GM23248 (cell line): ENCODE measurements around the gene RSAD2. TPM values are rescaled to one million over a fixed set of nuclear protein-coding genes. Genes with fewer than 3 reads are reported as not detected.
"Not testable (repeated sequence)": the region's sequence is repeated elsewhere in the genome, so short reads cannot be mapped to it uniquely, and the experiment has no call there.

ENCODE experiments used
- DNase-seq: peaks from one replicate; pipeline ENCODE4 v3.0.0-alpha.2; 2015
- H2AFZ ChIP-seq: fragments of 200-600 bp; sonication (generic); 2 replicates; pipeline ENCODE4 v1.6.1; 2016; ENCODE audit warnings: antibody characterized with exemption
- H3F3A ChIP-seq: fragments of 200-600 bp; sonication (generic); 2 replicates; pipeline ENCODE4 v1.6.1; 2016; ENCODE audit warnings: mild to moderate bottlenecking, antibody characterized with exemption, mixed run types; ENCODE audit not compliant: insufficient read depth
- H3K27ac ChIP-seq: fragments of 200-600 bp; sonication (generic); 2 replicates; pipeline ENCODE4 v1.5.1; 2016; ENCODE audit warnings: mild to moderate bottlenecking
- H3K27me3 ChIP-seq: fragments of 200-600 bp; sonication (generic); replicated peaks from 2 replicates; pipeline ENCODE4 v1.6.1; 2016; ENCODE audit warnings: mild to moderate bottlenecking; ENCODE audit not compliant: insufficient read depth
- H3K36me3 ChIP-seq: fragments of 200-600 bp; sonication (generic); 2 replicates; pipeline ENCODE4 v1.6.1; 2016; ENCODE audit warnings: low read depth, mild to moderate bottlenecking
- H3K4me1 ChIP-seq: fragments of 200-600 bp; sonication (generic); 2 replicates; pipeline ENCODE4 v1.6.1; 2016; ENCODE audit warnings: mild to moderate bottlenecking; ENCODE audit not compliant: insufficient read depth
- H3K4me2 ChIP-seq: fragments of 200-600 bp; sonication (generic); one replicate; pipeline ENCODE4 v1.6.1; 2016; ENCODE audit warnings: mild to moderate bottlenecking; ENCODE audit not compliant: unreplicated experiment
- H3K4me3 ChIP-seq: fragments of 200-600 bp; sonication (generic); 2 replicates; pipeline ENCODE4 v1.5.1; 2016; ENCODE audit warnings: mild to moderate bottlenecking
- H3K79me2 ChIP-seq: fragments of 200-600 bp; sonication (generic); 2 replicates; pipeline ENCODE4 v1.6.1; 2016; ENCODE audit warnings: mild to moderate bottlenecking; ENCODE audit not compliant: insufficient read depth
- H3K9ac ChIP-seq: fragments of 200-600 bp; sonication (generic); 2 replicates; pipeline ENCODE4 v1.6.1; 2016; ENCODE audit warnings: mild to moderate bottlenecking
- H3K9me2 ChIP-seq: fragments of 200-600 bp; sonication (generic); 2 replicates; pipeline ENCODE4 v1.6.1; 2016; ENCODE audit warnings: mixed run types, mild to moderate bottlenecking, moderate library complexity; ENCODE audit not compliant: insufficient read depth
- H3K9me3 ChIP-seq: fragments of 200-600 bp; sonication (generic); one replicate; pipeline ENCODE4 v1.6.1; 2017; ENCODE audit warnings: low read depth
- H4K20me1 ChIP-seq: fragments of 200-600 bp; sonication (generic); 2 replicates; pipeline ENCODE4 v1.6.0; 2016; ENCODE audit not compliant: insufficient read depth
- EZH2 ChIP-seq: fragments of 200-600 bp; sonication (generic); IDR thresholded peaks from 2 replicates; pipeline ENCODE4 v1.6.1; 2018; ENCODE audit warnings: antibody characterized with exemption, mild to moderate bottlenecking; ENCODE audit not compliant: insufficient read depth, poor library complexity, severe bottlenecking
- EZH2phosphoT487 ChIP-seq: fragments of 200-600 bp; sonication (generic); IDR thresholded peaks from 2 replicates; pipeline ENCODE4 v1.6.1; 2018; ENCODE audit warnings: antibody characterized with exemption, moderate library complexity, mild to moderate bottlenecking, low read depth; ENCODE audit not compliant: insufficient read depth
- WGBS, 2 experiments: methylation state at CpG; one replicate each; pipeline ENCODE4 v1.1.6; 2015 to 2017; ENCODE audit warnings: low lambda C conversion rate in 2 of 2, low coverage in 1 of 2; ENCODE audit errors: missing lambda C conversion rate in 2 of 2; 5-methylcytosine and 5-hydroxymethylcytosine counted together
- in situ Hi-C: fragments of 300-500 bp; cut with MboI; formaldehyde crosslinking; loops from 2 replicates; pipeline ENCODE4 v1.15.0; 2020
- polyA plus RNA-seq: library from polyadenylated mRNA; unstranded; fragments of >200 nt; fragmentation: Nextera tagmentation; extraction: Ambion mirVana; gene quantifications from 2 replicates; pipeline ENCODE4 v1.2.1, GENCODE V29; 2016
- total RNA-seq: library from RNA; depleted of rRNA; stranded (reverse); fragments of >200 nt; shearing (Covaris generic); gene quantifications from 2 replicates; pipeline ENCODE4 v1.2.3, GENCODE V29; 2014

RSAD2 gene
- total and polyA plus RNA-seq, 2 experiments from 2014 or later = not detected

- DNase-seq = peak; percentile 59
- Histone ChIP-seq H3F3A (no peaks in the 10 kb centered on the region), H3K36me3 (no peaks in the 10 kb centered on the region), H4K20me1 (no peaks in the 10 kb centered on the region), H3K9me2 (no peaks in the 10 kb centered on the region), H3K4me1 (no peaks in the 10 kb centered on the region), H3K9me3 (no peaks in the 10 kb centered on the region), H3K27me3 (peaks cover 9% of the 10 kb centered on the region; the same call in 1 of the 2 replicates), H3K4me2 (no peak overlapping the region), H3K27ac (no peak overlapping the region), H3K79me2 (no peaks in the 10 kb centered on the region), H3K9ac (no peak overlapping the region), H2AFZ (no peak overlapping the region), H3K4me3 (no peak overlapping the region)
- WGBS, 2 experiments = 51 to 52% methylated on average over 5 of the region's 5 CpGs
- in situ Hi-C loops = no loop called here
- TF ChIP-seq EZH2phosphoT487 (no peak), EZH2 (no peak)
These were observed 19.6 kb downstream of the RSAD2 start for GRCh38 chr2:6896930-6897759.

GRCh38 chr2:6902581-6902980 is 25.0 kb downstream of the RSAD2 start:
- in situ Hi-C loops = loop anchor here (10.0 kb wide), 1 partner anchor 122 kb away; no protein-coding TSS in a partner anchor
- not testable (repeated sequence) for H3K27me3 ChIP-seq, H3K9me3 ChIP-seq, H3K9ac ChIP-seq, H3F3A ChIP-seq, H2AFZ ChIP-seq, H3K4me2 ChIP-seq, H3K9me2 ChIP-seq, H4K20me1 ChIP-seq, H3K79me2 ChIP-seq, DNase-seq, H3K4me3 ChIP-seq, H3K4me1 ChIP-seq, H3K36me3 ChIP-seq, H3K27ac ChIP-seq
- 58 to 63% methylated on average over 2 of the region's 2 CpGs for WGBS, 2 experiments

GRCh38 chr2:6905668-6906067 is 28.1 kb downstream of the RSAD2 start:
- Histone ChIP-seq H3K9ac (no peak overlapping the region), H3F3A (no peaks in the 10 kb centered on the region), H3K27me3 (peaks cover 26% of the 10 kb centered on the region), H3K4me1 (no peaks in the 10 kb centered on the region), H3K36me3 (no peaks in the 10 kb centered on the region), H3K9me3 (no peaks in the 10 kb centered on the region), H3K79me2 (no peaks in the 10 kb centered on the region), H4K20me1 (no peaks in the 10 kb centered on the region), H3K9me2 (no peaks in the 10 kb centered on the region), H3K4me2 (no peak overlapping the region), H2AFZ (no peak overlapping the region), H3K27ac (no peak overlapping the region), H3K4me3 (no peak overlapping the region)
- in situ Hi-C loops = loop anchor here (10.0 kb wide), 1 partner anchor 119 kb away; no protein-coding TSS in a partner anchor
- WGBS, 2 experiments = 84 to 90% methylated on average over 1 of the region's 1 CpG
- DNase-seq = no peak
- TF ChIP-seq EZH2 (no peak), EZH2phosphoT487 (no peak)

- no peak for DNase-seq
- no peak overlapping the region for H3K9ac ChIP-seq
- no peaks in the 10 kb centered on the region for H3K36me3 ChIP-seq
- in situ Hi-C loops = loop anchor here (10.0 kb wide), 1 partner anchor 119 kb away; no protein-coding TSS in a partner anchor
- no peaks in the 10 kb centered on the region for H4K20me1 ChIP-seq
- TF ChIP-seq EZH2phosphoT487 (no peak), EZH2 (no peak)
- H2AFZ ChIP-seq = no peak overlapping the region
- WGBS, 2 experiments = 85 to 89% methylated on average over 1 of the region's 1 CpG
- peaks cover 26% of the 10 kb centered on the region for H3K27me3 ChIP-seq
- no peak overlapping the region for H3K27ac ChIP-seq
- H3K9me2 ChIP-seq = no peaks in the 10 kb centered on the region
- H3K4me2 ChIP-seq = no peak overlapping the region
- no peak overlapping the region for H3K4me3 ChIP-seq
- no peaks in the 10 kb centered on the region for H3K9me3 ChIP-seq
- no peaks in the 10 kb centered on the region for H3F3A ChIP-seq
- H3K79me2 ChIP-seq = no peaks in the 10 kb centered on the region
- no peaks in the 10 kb centered on the region for H3K4me1 ChIP-seq
These were observed 28.7 kb downstream of the RSAD2 start for GRCh38 chr2:6906165-6906741.
